Type B pancreatic cell (in vitro differentiated cells): ENCODE measurements around the gene MYO18B. TPM values are rescaled to one million over a fixed set of nuclear protein-coding genes. Genes with fewer than 3 reads are reported as not detected.

Experiments used
- DNase-seq: peaks from one replicate; pipeline ENCODE4 v3.0.0; 2021; ENCODE audit warnings: mixed read lengths; ENCODE audit not compliant: unreplicated experiment; ENCODE audit errors: extremely low spot score
- H3K27ac Mint-ChIP-seq: 2 replicates; pipeline ENCODE4 v1.8.0; 2021; ENCODE audit warnings: mild to moderate bottlenecking, mixed read lengths
- H3K27me3 Mint-ChIP-seq: 2 replicates; pipeline ENCODE4 v1.8.0; 2021; ENCODE audit warnings: mixed read lengths
- H3K36me3 Mint-ChIP-seq: 2 replicates; pipeline ENCODE4 v1.8.0; 2021; ENCODE audit warnings: mixed read lengths
- H3K4me1 Mint-ChIP-seq: one replicate; pipeline ENCODE4 v1.8.0; 2021; ENCODE audit warnings: mixed read lengths; ENCODE audit not compliant: unreplicated experiment
- H3K4me3 Mint-ChIP-seq: 2 replicates; pipeline ENCODE4 v1.8.0; 2021; ENCODE audit warnings: mild to moderate bottlenecking, mixed read lengths
- H3K9me3 Mint-ChIP-seq: 2 replicates; pipeline ENCODE4 v1.8.0; 2021; ENCODE audit warnings: mixed read lengths
- CTCF ChIP-seq: fragments of 200-600 bp; sonication (generic); conservative IDR thresholded peaks from 2 replicates; pipeline ENCODE4 v1.5.0; 2021; ENCODE audit warnings: antibody characterized with exemption, mild to moderate bottlenecking
- total RNA-seq: library from RNA; stranded (reverse); gene quantifications from 2 replicates; pipeline ENCODE4 v1.2.1, GENCODE V29; 2021; ENCODE audit warnings: low replicate concordance

Gene MYO18B
- total RNA-seq, 1 donor from 2014 or later: 0.10 TPM

DNA sequence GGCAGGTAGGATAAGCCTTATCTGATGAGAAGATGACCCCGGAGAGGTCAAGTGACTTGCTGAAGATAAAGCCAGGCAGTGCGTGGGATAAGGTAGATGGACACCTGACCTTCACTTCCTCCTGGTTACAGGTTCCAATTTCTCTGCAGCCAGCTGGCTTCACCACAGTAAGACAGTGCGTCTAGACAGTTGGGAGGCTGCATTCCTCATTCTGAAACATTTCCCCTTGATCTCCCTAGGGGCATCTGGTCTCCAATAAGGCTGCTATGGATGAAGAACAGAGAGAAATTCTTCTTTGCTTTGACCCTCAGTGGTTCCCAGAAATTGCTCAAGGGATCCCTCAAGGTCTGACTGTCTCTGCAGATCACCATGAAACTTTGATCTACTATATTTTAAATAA lies 211.3 kb downstream of the MYO18B start:
- peaks cover 24% of the 10 kb centered on the region for H3K27me3 Mint-ChIP-seq
- DNase-seq: no peak

DNA sequence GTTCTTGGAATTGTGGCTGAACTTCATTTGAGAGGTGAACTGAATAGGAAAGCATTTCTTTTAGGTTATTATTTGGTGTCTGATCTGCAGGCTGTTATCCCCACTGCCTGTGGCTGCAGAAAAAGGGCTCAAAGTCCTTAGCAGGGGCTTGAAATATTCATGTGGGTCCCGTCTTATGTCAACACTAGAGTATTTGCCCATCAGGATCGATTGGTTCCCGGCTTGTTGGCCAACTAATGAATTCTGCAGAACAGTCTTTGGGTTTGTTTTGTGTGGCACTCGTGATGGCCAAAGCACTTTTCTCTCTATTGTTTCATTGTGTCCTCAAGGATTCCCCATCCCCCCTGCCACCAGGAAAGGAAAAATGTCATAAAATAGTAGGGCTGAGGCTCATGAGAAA lies 211.9 kb downstream of the MYO18B start:
- H3K36me3 Mint-ChIP-seq: no peaks in the 10 kb centered on the region
- DNase-seq: no peak
- H3K4me3 Mint-ChIP-seq: no peak overlapping the region
- H3K27ac Mint-ChIP-seq: no peak overlapping the region
- no peak for TF ChIP-seq CTCF
- H3K9me3 Mint-ChIP-seq: no peaks in the 10 kb centered on the region
- no peaks in the 10 kb centered on the region for H3K4me1 Mint-ChIP-seq
- H3K27me3 Mint-ChIP-seq: peaks cover 22% of the 10 kb centered on the region

More for the DNA sequence above, 211.3 kb downstream of the MYO18B start:
- no peak for TF ChIP-seq CTCF
- no peak overlapping the region for H3K4me3 Mint-ChIP-seq
- H3K4me1 Mint-ChIP-seq: no peaks in the 10 kb centered on the region
- H3K27ac Mint-ChIP-seq: no peak overlapping the region
- no peaks in the 10 kb centered on the region for H3K9me3 Mint-ChIP-seq
- H3K36me3 Mint-ChIP-seq: no peaks in the 10 kb centered on the region

DNA sequence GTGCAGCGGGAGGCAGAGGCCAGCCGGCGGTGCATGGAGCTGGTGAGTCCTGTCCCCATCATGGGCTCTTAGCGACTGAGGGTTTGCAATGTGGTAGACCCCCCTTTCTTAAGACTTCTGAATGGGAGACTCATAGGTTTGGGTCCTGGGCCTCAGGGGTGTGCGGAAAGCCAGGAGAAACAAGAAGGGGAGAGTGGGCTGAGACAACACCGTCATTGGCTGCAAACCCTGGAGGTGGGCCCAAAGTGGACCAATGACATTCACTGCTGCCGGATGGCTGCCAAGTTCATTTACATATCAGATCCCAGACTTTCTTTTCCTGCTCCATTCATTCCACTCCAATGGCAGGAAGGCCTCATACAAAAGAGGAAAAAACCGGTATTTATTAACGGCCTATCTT lies 213.3 kb downstream of the MYO18B start:
- no peaks in the 10 kb centered on the region for H3K9me3 Mint-ChIP-seq
- peaks cover 14% of the 10 kb centered on the region for H3K27me3 Mint-ChIP-seq
- no peak overlapping the region for H3K27ac Mint-ChIP-seq
- H3K4me1 Mint-ChIP-seq: no peaks in the 10 kb centered on the region
- DNase-seq: no peak
- TF ChIP-seq CTCF: no peak
- no peaks in the 10 kb centered on the region for H3K36me3 Mint-ChIP-seq
- H3K4me3 Mint-ChIP-seq: no peak overlapping the region

DNA sequence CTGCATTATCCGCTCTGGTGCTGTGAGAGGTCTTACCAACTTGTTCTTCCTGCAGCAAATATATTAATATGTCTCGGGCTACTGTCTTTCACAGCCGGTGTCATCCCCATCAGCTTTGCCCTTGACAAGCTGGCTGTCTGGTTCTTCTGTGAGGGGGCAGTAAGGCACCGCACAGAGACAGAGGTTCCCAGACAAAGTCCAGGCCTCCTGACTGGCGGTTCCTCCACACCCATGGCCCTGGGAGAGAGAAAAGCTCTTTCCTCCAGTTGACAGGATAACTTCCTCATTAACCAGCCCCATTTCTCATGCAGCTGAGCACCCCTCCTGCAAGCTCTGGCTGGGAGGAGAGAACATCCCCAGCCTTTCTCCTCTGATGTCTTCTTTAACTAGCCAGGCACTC lies 214.8 kb downstream of the MYO18B start:
- H3K36me3 Mint-ChIP-seq: no peaks in the 10 kb centered on the region
- H3K27ac Mint-ChIP-seq: no peak overlapping the region
- DNase-seq: no peak
- no peaks in the 10 kb centered on the region for H3K9me3 Mint-ChIP-seq
- peaks cover 19% of the 10 kb centered on the region for H3K27me3 Mint-ChIP-seq
- H3K4me1 Mint-ChIP-seq: no peaks in the 10 kb centered on the region
- TF ChIP-seq CTCF: no peak
- no peak overlapping the region for H3K4me3 Mint-ChIP-seq

DNA sequence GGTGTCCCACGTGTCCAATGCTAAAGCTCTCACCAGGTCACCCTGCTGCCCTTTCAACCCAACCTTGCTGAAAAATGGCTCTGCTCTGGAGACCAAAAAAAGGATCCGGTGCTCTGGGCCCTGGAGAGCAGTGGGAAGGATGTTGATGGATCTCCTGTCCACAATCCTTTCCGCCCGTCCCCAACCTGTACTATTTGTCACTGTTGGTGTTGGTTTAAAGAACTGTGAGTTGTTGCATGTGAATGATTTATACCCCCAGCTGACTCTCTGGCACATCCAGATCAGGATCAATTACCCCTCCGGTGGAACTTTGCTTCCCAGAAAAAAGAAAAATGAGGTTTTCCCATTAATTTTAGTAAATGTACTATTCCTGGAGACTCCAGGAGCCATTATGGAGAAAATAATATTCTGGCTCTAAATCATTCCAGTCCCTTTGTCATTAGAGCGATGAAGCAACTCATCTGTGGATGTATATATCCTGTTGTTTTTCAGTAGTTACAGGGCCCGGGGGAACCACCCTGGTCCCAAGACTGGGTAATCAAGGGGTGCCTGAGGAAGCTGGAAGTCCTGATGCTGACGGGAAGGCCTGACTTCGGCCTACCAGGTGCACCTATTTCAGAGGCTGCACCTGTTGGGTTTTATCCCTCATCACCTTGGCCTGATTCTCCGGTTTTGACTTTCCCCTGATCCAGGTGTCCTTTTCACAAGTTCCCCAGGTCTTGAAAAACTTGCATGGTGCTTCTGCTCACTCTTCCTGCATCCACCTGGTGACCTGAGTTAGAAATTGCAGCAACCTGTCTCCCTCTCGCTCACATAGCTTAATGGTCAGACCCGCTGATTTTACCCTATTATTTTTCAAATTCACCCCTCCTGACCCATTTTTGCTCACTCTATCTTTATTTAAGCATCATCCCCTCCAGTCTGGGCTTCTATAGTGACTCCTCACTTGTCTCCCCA lies 218.1 kb downstream of the MYO18B start:
- TF ChIP-seq CTCF: no peak
- DNase-seq: no peak
- peaks cover 22% of the 10 kb centered on the region for H3K27me3 Mint-ChIP-seq
- no peaks in the 10 kb centered on the region for H3K4me1 Mint-ChIP-seq
- no peak overlapping the region for H3K4me3 Mint-ChIP-seq
- H3K27ac Mint-ChIP-seq: no peak overlapping the region
- no peaks in the 10 kb centered on the region for H3K36me3 Mint-ChIP-seq
- H3K9me3 Mint-ChIP-seq: peaks cover 1% of the 10 kb centered on the region
